HK-2 (cell line): ENCODE results near the gene ARHGAP10.
A peak's percentile ranks its signal among the peaks of the same experiment; 100 is the strongest.
"Not testable (repeated sequence)": the region's sequence is repeated elsewhere in the genome, so short reads cannot be mapped to it uniquely, and the experiment has no call there.

ENCODE experiments used
- DNase-seq: peaks from one replicate; pipeline ENCODE4 v3.0.0-alpha.2; 2018; ENCODE audit not compliant: unreplicated experiment

Gene ARHGAP10

DNA sequence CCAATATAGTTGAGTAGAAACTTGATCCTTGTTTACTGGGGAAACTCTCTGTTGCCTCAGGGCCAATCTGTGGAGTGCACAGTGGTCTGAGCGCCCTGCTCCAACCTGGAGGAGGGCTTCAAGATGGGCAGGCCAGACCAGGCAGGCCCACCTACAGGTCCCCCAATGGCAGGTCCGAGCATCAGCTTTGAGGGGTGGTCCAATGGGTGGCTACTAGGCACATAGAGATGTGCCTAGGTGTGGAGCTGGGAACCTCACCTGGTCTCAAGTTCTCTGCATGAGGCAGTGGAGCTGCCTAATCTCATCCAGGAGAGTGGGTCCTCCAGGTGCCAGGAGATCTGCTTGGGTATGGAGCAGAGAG is 252.9 kb downstream of the ARHGAP10 start:
- no peak for DNase-seq

DNA sequence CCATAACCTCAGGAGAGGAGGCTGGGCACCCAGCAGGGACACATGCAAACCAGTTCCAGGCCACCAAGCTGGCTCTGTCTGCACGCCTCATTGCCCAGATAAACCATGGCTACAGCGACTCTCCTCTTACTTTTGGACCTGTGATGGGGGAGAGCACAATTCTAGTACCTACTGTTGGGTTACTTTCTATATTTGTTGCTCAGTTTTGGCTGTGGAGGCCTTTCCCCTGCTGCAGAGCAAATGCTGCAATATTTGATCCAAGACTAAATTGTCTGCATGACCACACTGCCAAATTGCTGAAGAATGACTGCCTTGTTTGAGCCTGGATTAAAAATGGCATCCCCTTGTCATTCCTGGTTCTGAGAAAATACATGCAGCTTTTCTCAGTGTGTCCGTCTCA is 253.5 kb downstream of the ARHGAP10 start:
- DNase-seq = no peak

DNA sequence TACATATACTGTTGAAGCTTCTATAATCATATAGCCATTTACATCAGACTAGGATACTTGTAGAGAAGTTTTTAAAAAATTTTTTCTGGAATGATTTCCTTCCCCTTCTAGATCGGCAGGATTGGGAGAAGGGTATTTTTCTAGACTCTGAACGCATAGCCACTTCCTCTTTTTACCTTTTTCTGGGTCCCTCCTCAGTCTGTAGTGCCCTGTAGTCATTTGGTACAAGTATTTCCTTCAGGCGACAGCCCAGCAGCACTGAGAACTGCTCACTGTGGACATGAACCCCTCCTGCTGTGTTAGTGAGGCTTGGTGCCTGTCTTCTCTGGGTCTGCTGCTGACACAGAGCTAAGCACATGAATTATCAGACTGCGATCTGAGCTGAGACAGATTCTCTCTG is 255.4 kb downstream of the ARHGAP10 start:
- DNase-seq = no peak

DNA sequence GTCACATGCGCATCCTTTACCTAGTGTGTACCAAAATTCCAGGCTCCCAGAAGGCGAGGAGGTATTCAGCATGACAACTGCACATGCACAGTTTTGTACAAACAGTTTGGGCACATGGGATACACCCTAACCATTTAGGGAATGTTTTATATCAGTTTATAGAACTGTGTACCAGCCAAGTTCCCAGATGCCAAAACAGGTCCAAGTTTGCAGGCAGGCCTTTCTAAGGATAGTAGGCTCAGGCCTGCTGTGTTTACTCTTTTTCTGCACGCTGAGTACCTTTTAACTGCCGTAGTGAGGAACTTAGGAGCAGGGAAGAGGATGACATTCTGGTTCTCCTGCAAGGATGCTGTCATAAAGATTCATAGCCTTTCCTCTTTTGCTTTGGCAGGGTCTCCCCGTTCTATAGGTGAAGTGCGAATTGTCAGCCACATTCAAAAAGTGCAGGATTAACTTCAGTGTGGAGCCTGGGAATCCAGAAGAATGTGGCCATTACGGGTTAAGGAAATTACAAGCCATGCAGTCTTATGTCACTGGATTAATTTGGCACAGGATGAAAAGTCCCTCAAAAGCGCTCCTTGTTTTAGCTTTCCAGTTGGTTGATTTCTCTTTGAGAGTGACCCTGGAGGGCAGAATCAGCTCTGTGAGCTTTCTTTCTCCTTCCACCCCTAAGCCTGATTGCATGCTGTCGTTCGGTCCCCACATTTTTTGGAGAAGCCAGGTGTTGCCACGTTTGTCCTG is 259.8 kb downstream of the ARHGAP10 start:
- DNase-seq = no peak

DNA sequence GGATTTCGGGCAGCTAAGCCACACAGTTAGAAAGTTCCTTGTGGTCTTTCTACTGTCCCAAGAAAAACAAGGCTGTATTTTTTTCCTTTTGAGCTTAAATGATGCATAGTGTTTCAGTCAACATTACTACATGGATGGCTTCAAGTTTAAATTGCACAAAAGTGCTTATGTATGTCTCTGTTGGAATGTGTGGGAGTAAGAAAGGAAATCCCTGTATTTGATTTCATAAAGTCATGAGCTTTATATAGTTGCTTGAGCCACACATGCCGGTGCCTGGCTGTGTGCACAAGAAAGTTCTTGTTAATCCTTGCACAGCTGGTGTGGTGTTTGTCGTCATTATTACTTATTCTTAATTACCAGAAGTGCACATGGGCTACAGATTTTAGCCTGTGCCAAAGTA is 262.2 kb downstream of the ARHGAP10 start:
- no peak for DNase-seq

DNA sequence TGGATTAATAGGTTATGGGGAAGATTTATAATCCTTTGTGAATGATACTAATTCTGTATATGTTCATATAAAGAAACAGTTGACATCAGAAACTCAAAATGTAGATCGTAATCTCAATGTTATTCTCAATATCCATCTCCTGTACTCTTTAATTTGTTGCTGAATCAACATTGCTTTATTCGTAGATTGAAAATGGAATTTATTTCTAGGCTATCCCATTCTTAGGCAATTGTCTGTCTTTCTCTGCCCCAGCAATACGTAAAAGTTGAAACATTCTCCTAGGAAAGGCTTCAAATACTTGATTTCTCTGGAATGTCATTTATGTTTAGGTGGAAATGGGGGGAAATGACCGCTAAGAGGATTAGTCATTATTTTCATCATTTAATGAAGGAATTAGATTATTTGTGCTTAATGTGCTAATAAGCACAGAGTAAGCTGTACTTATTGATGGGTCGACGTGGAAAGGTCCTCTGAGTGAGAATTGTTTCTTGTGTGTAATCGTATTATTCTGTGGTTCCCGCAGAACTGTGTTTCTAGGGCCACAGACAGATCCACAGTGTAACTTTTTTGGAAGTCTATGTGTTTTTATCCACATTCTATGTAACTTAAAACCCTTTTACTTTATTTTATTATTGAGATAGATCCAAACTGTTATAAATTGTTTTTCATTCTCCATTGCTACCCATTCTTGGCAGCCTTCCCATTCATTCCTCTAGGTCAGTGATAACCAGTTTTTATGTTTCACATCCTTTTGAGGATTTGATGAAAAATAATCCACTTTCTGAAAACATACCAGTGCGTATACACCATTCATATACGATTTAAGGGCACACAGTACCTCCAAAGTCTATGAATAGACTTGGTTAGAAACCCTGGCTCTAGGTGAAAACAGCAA is 262.9 kb downstream of the ARHGAP10 start:
- no peak for DNase-seq

DNA sequence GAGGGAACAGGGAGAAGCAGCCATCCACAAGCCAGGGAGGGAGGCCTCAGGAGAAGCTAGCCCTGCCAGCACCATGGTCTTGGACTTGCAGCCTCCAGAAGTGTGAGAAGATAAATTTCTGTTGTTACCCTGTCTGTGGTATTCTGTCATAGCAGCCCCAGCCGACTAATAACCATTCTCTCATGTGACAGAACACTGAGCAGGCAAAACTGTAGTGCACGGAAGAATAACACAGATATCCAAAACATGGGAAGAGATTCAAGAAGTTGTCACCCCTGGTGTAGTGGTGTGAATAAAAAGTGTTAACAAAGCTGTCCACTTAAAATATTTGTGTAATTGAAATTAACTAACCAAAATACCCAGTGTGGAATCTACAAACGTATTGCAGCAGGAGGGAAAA is 265.0 kb downstream of the ARHGAP10 start:
- no peak for DNase-seq

DNA sequence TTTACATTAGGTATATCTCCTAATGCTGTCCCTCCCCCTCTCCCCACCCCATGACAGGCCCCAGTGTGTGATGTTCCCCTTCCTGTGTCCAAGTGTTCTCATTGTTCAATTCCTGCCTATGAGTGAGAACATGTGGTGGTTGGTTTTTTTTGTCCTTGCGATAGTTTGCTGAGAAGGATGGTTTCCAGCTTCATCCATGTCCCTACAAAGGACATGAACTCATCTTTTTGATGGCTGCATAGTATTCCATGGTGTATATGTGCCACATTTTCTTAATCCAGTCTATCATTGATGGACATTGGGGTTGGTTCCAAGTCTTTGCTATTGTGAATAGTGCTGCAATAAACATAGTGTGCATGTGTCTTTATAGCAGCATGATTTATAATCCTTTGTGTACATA is 268.1 kb downstream of the ARHGAP10 start:
- not testable (repeated sequence) for DNase-seq

DNA sequence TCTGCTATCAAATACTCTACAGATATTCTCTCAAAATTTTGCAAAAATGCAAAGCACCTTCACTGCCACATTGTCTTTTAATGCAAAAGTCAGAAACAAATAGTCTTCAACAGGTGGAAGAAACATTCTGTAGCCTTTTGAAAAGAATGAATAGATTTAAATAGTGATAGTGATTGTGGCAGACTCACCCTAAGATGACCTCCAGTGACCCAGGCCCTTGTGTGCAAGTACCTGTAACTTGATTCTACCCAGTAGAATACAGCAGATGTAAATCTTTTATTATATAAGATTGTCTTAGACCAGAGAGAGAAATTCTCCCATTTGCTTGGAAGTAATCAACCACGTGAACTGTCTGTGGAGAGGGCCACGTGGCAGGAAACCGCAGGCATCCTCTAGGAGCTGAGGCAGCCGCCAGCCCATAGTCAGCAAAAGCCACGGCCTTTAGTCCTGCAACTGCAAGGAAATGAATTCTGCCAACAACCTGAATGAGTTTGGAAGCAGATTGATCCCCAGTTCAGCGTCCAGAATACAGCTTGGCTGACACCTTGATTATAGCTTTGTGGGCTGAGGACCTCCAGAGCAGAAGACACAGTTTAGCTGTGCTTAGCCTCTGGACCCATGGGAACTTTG is 272.5 kb downstream of the ARHGAP10 start:
- DNase-seq = no peak

DNA sequence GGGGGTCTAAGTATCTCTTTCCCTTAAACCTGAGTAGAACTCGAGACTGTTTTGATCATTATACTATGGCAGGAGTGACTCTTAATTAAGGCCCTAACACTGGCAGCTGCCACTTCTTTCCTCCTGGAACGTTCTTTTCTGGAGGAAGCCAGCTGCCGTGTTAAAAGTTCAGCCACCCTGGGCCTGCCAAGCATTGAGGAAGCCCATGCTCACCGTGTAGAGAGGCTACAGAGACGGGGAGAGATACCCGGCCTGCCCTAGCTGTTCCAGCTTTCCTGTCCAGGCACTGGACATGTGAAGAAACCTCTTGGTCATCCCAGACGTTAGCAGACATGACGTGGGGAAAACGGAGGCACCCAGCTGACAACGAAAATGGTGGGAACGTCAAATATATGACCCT is 274.1 kb downstream of the ARHGAP10 start:
- DNase-seq = no peak

DNA sequence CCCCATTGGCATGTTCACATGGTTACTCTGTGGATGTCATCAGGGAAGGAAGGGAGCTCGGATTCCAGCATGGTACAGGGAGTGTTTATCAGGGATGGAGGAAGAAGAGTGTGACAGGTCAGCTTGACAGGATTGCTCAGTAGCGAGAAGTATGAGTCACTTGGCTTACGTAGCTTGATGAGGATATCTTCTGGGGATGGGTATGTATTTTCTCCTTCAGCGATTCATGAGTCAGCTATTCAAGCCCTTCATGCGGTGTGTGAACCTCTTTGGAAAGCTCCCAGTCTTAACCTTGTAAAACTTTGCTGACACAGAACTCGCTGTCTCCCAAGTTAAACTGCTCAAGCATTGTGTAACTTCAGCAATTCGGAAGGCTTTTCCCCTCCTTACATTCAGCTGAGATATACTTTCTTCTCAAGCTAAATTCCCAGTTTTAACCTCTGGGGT is 275.4 kb downstream of the ARHGAP10 start:
- peak; percentile 54 for DNase-seq

DNA sequence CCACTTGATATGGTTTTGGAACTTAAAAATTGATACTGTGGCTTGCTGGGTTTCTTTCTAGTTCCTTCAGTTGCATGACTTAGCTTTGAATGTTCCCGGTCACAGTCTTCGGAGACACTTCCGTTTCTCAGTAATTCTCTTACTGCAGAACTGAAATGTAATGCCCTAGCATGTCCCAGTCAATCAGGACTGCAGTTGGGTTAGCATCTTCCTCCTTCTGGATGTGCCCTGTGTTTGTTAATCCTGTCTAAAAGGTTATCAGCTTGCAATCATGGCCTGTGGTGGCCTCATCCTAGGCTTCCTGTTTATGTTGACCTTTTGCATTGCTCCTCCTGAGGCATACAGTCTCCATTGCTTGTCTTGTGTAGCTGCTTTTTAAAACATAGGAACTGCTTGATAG is 275.9 kb downstream of the ARHGAP10 start:
- no peak for DNase-seq

DNA sequence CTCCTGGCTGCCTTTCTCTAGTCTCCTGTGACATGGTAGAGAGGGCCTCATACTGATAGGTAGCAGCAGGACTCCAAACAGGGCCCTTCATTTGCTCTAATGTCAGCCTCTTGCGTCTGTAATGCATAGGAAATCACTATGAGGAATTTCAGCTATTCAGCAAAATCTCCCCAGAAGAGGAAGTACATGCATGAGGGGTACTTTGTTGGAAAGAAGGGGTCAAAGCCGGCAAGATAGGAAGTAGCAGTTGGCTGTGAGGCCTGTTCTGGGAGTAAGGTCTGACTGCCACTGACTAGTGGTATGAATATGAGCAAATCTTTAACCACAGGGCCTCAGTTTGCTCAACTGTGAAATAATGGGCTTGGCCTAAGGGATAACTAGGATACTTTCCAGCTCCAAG is 283.2 kb downstream of the ARHGAP10 start:
- no peak for DNase-seq

DNA sequence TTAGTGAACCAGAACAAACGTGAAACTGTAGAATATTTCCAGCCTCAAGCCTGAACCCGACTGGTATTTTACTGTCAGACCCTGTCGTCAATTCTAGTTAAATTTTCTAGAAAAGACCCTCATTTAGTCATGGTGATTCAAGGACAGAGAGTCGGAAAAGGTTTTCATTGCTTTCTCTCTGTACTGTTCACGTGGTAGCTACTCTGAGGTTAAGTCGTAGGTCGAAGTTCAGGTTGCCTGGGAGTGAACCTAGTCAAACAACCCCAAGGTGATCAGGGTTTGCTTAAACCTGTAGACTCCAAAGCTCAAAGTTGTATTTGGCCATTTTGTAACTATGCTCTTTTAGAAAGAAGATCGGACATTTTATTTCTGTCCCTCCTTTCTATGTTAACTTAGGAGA is 283.6 kb downstream of the ARHGAP10 start:
- DNase-seq = no peak

DNA sequence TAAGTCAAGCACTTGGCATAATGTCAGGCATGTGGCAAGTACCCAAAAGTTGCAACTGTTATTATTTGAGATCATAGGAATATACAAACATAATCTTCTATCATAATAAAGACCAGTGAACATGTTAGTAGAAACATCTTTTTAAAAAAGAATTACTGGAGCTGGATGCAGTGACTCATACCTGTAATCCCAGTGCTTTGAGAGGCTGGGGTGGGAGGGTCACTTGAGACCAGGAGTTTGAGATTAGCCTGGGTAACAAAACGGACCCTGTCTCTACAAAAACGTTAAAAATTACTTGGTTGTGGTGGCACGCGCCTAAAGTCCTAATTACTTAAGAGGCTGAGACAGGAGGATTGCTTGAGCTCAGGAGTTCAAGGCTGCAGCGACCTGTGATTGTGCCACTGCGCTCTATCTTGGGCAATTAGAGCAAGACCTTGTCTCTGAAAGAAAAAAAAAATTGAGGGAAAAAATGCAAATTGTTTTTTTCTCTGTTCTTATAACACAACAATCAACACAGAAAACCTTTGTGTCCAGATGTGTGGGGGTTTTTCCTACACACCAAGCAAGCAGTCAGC is 284.3 kb downstream of the ARHGAP10 start:
- DNase-seq = no peak

DNA sequence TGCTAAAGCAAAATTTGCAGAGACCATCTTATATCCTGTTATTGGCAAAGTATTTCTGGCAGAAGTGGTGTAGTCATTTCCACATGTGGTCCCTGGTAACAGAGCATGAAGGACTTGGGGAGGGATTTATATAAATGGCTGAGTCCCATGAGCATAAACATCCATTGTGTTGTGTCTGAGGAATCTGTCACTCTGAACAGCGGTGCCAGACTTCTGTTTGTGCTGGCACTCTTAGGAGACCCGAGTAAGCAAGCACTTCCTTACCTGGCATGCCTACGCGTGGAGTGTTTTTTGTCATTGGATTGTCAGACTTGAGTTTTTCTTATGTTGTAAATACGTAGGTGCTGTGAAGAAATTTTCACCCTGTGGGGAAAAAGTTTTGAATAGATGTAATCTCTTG is 285.9 kb downstream of the ARHGAP10 start:
- DNase-seq = no peak

DNA sequence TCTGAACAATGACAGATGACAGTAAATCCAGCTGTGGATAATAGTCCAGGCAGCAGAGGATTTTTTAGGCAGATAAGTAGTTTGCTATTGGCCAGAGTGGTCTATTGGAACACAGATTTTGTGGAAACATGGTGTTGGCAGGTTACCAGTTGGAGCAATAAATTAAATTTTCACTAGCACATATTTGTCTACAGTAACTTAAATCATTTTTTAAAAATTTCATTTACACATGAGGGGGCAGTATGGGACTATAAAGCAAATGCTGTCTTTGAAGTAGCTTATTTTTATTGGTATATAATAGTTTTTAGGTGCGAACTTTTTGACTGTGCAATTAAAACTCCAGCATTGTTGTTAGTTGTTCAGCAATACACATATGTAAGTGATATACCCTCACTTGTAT is 289.8 kb downstream of the ARHGAP10 start:
- no peak for DNase-seq

DNA sequence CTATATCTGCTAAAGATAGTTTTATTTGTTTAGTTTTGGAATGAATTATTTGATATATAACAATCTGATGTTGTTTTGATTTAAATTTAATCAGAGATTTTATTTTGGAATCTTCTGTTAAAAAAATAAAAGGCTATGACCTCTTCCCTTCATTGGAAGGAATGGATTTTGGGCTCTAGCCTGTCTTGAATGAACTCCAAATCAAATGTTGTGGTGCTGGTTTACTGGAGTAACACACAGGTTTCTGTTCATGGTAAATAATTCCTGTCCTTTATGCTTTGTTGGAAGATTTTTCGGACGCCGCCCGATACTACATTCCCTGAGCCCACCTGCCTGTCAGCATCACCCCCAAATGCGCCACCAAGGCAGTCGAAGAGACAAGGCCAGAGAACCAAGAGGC is 291.1 kb downstream of the ARHGAP10 start:
- DNase-seq = no peak

DNA sequence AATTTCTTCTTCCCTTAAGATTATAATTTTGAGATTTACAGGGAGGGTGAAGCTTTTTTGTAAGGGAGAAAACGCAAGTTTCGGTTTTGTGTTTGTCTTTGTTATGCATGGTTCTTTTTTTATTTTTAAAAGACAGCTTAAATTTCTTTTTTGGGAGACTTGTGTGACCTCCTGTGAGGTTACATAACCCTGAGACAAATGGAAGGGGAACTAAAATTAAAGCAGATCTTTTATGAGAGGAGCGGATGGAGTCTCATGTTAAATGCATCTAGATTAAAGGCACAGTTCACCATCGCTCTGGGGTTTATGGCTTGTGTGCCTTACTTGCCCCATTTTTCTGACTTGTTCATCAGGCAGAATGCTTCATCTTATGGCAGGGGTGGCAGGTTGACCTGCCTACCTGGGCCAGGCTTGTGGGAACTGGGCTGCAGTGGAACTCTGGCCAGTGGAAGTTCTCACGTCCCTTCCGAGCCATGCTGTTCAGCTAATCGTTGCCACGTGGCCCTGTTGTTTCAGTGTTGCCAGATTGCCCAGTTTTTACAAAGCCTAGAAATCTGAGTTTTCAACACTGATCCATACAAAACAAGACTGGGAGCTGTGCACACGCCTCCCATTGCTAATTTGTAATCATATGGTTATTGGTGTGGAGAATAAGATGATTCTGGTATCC is 291.8 kb downstream of the ARHGAP10 start:
- DNase-seq = no peak

DNA sequence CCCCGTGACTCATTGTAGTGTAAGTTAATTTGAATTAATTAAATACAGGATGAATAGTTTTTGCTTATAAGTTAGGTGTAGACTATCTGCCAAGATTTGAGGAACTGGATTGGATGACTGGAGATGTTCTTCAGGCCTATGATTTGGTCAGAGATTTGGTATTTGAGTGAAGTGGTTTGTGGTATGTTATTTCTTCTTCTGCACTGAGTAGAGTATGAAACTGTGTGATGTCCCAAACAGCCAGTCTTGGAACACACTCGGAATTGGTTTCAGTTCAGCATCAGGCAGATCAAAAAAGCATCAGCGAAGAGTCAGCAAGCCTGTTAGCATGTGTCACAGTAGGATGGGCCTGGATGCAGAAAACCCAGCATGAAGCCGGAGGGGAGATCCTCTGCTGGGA is 294.1 kb downstream of the ARHGAP10 start:
- no peak for DNase-seq

DNA sequence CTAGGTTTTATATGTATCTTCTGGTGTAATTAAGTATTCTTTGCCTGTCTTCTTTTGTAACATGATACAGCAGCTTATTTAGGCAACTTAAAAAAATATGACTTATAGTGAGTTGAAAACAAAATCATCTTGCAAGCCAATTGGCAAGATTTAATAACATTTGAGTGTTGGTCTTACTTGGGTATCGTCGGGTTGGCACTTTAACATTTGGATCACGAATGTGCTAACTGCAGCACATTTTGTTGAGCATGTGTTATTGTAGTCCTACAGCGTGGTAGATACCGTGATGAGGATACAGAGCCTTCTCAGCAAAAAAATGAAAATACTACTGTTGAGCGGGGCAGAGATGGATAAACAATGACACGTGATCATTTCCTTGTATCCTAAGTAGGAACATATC is 295.3 kb downstream of the ARHGAP10 start:
- DNase-seq = no peak

DNA sequence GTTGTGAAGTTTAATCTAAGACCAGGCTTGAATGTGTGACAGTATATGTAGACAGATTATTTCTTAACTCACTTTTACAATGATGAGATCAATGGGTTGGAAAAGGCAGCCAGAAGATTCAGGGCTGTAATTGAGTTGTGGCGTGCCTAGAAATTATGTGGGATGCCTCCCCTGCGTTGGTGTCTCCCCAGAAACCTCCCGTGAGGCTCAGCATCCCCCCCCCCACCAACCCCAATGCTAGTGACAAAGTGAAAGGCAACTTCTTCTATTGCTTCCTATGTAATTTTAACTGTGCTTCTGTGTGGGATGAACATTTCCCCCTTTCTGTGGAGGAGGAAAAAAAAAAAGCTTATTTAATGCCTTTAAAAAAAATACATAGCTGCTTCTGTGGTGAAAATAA is 297.9 kb downstream of the ARHGAP10 start:
- DNase-seq = no peak
